ENCODE measurements around the gene NDUFS7.

The NDUFS7 gene

GRCh38 chr19:1430246-1430645 lies 46.5 kb downstream of the NDUFS7 start (continued):
- TF ChIP-seq ZFP3 (CRISPR knock-in tag; IDR thresholded peaks at IDR 0.05) (no peak), ESRRG (CRISPR knock-in tag; IDR thresholded peaks at IDR 0.05) (no peak)

GRCh38 chr19:1431759-1432506 lies 48.2 kb downstream of the NDUFS7 start:
- ATAC-seq: no peak
- no peak for TF ChIP-seq OSR1 (CRISPR knock-in tag; IDR thresholded peaks at IDR 0.05)

GRCh38 chr19:1432507-1432887 lies 48.8 kb downstream of the NDUFS7 start:
- ATAC-seq: no peak
- TF ChIP-seq ZC3H10 (CRISPR knock-in tag; IDR thresholded peaks at IDR 0.05) (no peak), ZNF70 (CRISPR knock-in tag; IDR thresholded peaks at IDR 0.05) (no peak), TSHZ2 (CRISPR knock-in tag; IDR thresholded peaks at IDR 0.05) (no peak), CSDC2 (CRISPR knock-in tag; IDR thresholded peaks at IDR 0.05) (no peak), ESRRG (CRISPR knock-in tag; IDR thresholded peaks at IDR 0.05) (no peak), BACH2 (CRISPR knock-in tag; IDR thresholded peaks at IDR 0.05; ENCODE audit: borderline replicate concordance) (no peak), ARNTL (CRISPR knock-in tag; IDR thresholded peaks at IDR 0.05; ENCODE audit: borderline replicate concordance, low read depth) (no peak), ZFP30 (CRISPR knock-in tag; IDR thresholded peaks at IDR 0.05) (no peak), CREB5 (CRISPR knock-in tag; IDR thresholded peaks at IDR 0.05; ENCODE audit: low read depth) (no peak), CSRNP3 (CRISPR knock-in tag; IDR thresholded peaks at IDR 0.05) (no peak), ZNF565 (CRISPR knock-in tag; conservative IDR thresholded peaks at IDR 0.05; ENCODE audit: low read depth) (no peak), GLIS3 (CRISPR knock-in tag; IDR thresholded peaks at IDR 0.05) (no peak), SNAI2 (CRISPR knock-in tag; IDR thresholded peaks at IDR 0.05) (no peak), PPARA (CRISPR knock-in tag; IDR thresholded peaks at IDR 0.05; ENCODE audit: borderline replicate concordance) (no peak), TOX (CRISPR knock-in tag; IDR thresholded peaks at IDR 0.05; ENCODE audit: borderline replicate concordance) (no peak)

GRCh38 chr19:1433119-1434039 lies 49.7 kb downstream of the NDUFS7 start:
- TF ChIP-seq BACH2 (CRISPR knock-in tag; IDR thresholded peaks at IDR 0.05; ENCODE audit: borderline replicate concordance) (no peak), ZFP3 (CRISPR knock-in tag; IDR thresholded peaks at IDR 0.05) (no peak), OSR1 (CRISPR knock-in tag; IDR thresholded peaks at IDR 0.05) (no peak), TOX (CRISPR knock-in tag; IDR thresholded peaks at IDR 0.05; ENCODE audit: borderline replicate concordance) (no peak), ESRRG (CRISPR knock-in tag; IDR thresholded peaks at IDR 0.05) (no peak), TSHZ2 (CRISPR knock-in tag; IDR thresholded peaks at IDR 0.05) (no peak), SNAI2 (CRISPR knock-in tag; IDR thresholded peaks at IDR 0.05) (no peak), PATZ1 (CRISPR knock-in tag; IDR thresholded peaks at IDR 0.05; ENCODE audit: borderline replicate concordance) (no peak), PPARA (CRISPR knock-in tag; IDR thresholded peaks at IDR 0.05; ENCODE audit: borderline replicate concordance) (no peak), ZNF70 (CRISPR knock-in tag; IDR thresholded peaks at IDR 0.05) (no peak), ZFP30 (CRISPR knock-in tag; IDR thresholded peaks at IDR 0.05) (no peak), CSDC2 (CRISPR knock-in tag; IDR thresholded peaks at IDR 0.05) (no peak)
- no peak for ATAC-seq
